ENCODE data around the gene TNFRSF1A. TPM values are rescaled to one million over a fixed set of nuclear protein-coding genes. Genes with fewer than 3 reads are reported as not detected.

The TNFRSF1A gene
- total RNA-seq, 1 donor from 2014 or later: 528 TPM

DNA sequence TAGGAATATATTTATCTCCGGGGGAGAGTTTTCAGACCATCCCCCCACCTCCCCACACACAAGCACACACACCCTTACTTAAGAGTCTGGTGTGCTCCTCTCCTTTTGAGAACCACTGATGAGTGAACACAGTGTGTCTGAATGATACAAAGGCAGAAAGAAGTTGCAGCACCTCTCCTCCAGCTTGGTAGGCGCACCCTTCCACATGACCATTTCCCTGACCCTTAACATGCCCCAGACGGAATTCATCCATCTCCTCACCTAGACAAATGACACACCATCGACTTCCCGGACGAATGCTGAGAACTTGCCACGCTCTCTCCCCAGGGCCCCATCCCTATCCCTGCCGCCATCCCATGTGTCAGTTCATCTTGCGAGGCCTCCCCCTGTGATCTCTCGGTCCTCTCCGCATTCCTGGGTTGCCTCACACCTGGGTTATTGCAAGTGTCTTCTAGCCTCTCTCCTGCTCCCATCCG, 3.9 kb downstream of the TNFRSF1A start:
- intact Hi-C loops (cut with DNase I): loop anchor here (2.0 to 5.0 kb wide), 3 partner anchors 111 to 197 kb away; partner anchors contain the start of genes GAPDH and VAMP1
- peaks cover 30 to 53% of the 10 kb centered on the region in 2 donors for H3K4me1 ChIP-seq
- peaks cover 18 to 20% of the 10 kb centered on the region in 2 donors for H3K36me3 ChIP-seq
- no peaks in the 10 kb centered on the region for H3K27me3 ChIP-seq
- TF ChIP-seq, protein P1, sequence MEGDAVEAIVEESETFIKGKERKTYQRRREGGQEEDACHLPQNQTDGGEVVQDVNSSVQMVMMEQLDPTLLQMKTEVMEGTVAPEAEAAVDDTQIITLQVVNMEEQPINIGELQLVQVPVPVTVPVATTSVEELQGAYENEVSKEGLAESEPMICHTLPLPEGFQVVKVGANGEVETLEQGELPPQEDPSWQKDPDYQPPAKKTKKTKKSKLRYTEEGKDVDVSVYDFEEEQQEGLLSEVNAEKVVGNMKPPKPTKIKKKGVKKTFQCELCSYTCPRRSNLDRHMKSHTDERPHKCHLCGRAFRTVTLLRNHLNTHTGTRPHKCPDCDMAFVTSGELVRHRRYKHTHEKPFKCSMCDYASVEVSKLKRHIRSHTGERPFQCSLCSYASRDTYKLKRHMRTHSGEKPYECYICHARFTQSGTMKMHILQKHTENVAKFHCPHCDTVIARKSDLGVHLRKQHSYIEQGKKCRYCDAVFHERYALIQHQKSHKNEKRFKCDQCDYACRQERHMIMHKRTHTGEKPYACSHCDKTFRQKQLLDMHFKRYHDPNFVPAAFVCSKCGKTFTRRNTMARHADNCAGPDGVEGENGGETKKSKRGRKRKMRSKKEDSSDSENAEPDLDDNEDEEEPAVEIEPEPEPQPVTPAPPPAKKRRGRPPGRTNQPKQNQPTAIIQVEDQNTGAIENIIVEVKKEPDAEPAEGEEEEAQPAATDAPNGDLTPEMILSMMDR (IDR thresholded peaks at IDR 0.05): no peak
- peak overlapping the region; percentile 97 to 98 for H3K27ac ChIP-seq
- no peak for DNase-seq (ENCODE audit: low spot score in 2 of 2)
- H3K9me3 ChIP-seq: no peaks in the 10 kb centered on the region
- peak overlapping the region; percentile 90 to 93 for H3K4me3 ChIP-seq

DNA sequence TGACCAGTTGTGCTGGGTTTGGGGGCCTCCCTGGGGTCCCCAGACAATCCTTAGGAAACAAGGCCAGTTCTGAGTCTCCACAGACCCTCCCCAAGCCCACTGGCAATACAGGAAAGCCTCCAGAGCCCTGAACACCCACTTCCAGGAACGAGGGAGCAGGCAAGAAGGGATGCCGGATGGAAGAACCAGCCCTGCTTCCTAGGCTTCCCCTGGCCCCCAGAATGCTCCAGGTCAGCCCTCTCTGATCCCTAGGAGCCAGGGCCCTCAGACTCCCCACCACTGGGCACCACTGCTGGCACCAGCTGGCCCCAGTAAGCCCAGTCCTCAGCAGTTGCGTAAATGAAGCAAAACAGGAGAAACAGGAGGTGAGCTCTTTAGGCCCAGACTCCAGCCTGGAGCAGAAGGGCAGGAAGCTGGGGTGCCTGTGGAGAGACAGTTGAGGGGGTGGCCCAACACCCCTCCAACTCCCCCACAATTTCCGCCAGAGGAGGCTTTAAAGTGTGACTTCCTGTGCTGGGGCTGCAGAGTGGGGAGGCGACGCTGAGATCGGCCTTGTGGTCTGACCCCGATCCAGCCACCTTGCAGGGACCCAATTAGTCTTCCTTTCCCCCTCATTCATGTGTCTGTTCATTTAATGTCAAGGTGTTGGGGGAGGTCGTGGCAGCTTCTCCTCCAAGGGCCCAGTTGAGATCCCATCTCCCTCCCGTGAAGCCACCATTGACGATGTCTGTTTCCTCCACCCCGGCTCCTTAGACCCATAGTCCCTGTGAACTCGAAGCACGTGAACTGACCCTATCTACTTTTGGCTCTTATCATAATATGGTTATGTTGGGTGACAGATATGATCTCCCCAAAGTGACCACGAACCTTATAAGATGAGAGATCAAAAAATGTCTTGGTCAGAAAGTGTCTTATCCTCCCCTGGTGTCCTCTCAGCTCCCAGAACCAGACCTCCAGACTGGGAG, 4.7 kb downstream of the TNFRSF1A start:
- no peaks in the 10 kb centered on the region for H3K9me3 ChIP-seq
- intact Hi-C loops (cut with DNase I): loop anchor here (1.0 to 5.0 kb wide), 6 partner anchors 8 to 198 kb away; partner anchors contain the start of genes GAPDH, LTBR and VAMP1
- H3K4me1 ChIP-seq: peaks cover 24 to 45% of the 10 kb centered on the region in 2 donors
- TF ChIP-seq, protein P1 (IDR thresholded peaks at IDR 0.05): no peak
- H3K4me3 ChIP-seq: peak overlapping the region; percentile 90 to 93
- peaks cover 27 to 29% of the 10 kb centered on the region in 2 donors for H3K36me3 ChIP-seq
- DNase-seq (ENCODE audit: low spot score in 2 of 2): no peak
- H3K27ac ChIP-seq: peak overlapping the region; percentile 97 to 98
- H3K27me3 ChIP-seq: no peaks in the 10 kb centered on the region

DNA sequence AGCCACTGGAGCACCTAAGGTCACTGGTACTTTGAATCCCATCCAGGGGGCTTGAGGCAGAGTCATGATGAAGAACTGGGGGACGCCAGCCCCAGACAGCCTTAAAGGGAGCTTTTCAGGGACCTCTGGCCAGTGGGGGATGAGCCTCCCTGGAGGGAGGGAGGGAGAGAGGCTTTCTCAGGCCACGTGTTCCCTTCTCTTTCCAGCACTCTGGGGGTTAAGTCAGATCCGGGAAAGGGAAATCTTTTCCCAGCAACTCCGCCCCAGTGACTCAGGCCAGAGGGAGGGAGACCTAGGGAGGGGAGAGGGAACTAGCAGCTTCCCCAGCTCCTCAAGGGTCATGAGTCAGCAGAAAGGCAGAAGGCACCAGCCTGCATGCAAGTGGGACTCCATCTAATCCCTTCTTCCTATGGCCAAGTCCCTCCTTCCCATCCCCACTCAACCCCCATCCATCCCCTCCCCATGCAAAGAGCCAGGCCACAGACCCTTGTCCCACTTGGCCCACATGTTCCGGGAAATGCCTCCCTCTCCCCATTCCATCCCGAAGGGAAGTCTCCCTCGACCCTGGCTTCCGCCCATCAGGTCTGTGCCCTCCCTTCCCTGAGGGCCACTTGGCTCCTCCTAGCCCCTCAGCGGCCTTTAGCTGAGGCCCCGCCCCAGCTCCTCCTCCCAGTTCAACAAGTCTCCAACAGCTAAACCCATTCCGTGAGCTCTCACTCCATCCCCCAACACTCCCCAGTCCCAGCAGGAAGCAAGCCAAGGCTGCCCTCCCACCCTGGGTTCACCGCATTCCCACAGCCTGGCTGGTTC, 5.6 kb downstream of the TNFRSF1A start:
- intact Hi-C loops (cut with DNase I): loop anchor here (1.0 to 5.0 kb wide), 6 partner anchors 9 to 199 kb away; partner anchors contain the start of genes GAPDH, LTBR and VAMP1
- peaks cover 24 to 45% of the 10 kb centered on the region in 2 donors for H3K4me1 ChIP-seq
- peak; percentile 87 to 97 for DNase-seq (ENCODE audit: low spot score in 2 of 2)

DNA sequence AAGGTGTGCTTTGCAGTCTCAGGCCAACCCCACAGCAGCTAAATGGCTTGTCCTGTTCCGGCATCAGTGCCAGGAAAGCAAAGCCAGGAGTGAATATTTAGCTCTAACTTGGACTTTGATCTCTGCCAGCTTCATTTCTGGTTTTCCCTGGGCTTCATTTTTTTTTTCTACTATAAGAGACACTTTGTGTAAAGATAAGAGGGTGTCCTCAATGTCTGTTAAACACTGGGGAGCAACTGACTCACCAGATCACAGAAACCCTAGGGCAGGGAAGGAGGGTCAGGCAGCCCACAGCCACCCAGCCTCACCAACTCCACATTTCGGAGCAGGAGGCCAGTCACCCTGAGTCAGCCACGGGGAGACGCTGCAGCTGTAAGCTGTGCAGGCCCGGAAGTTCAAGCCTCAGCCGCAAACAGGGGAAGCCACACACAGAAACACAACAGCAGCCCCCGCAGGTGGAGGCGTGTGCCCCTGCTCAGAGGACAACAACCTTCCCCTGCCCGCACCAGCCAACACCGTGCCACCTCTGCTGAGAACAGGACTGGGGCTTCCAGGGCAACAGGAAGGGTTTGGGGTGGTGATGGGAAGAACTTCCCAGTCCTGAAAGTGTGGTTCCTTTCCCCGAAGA, 6.3 kb downstream of the TNFRSF1A start:
- TF ChIP-seq, protein P1 (IDR thresholded peaks at IDR 0.05): peak; percentile 43 to 71 (median 69)
- intact Hi-C loops (cut with DNase I): loop anchor here (1.0 to 5.0 kb wide), 6 partner anchors 10 to 199 kb away; partner anchors contain the start of genes GAPDH, LTBR and VAMP1
- peak overlapping the region; percentile 90 to 93 for H3K4me3 ChIP-seq
- H3K27ac ChIP-seq: peak overlapping the region; percentile 97 to 98
- no peaks in the 10 kb centered on the region for H3K27me3 ChIP-seq
- DNase-seq (ENCODE audit: low spot score in 2 of 2): peak; percentile 65 to 94
- H3K4me1 ChIP-seq: peaks cover 24 to 52% of the 10 kb centered on the region in 2 donors
- no peaks in the 10 kb centered on the region for H3K9me3 ChIP-seq
- H3K36me3 ChIP-seq: peaks cover 41 to 43% of the 10 kb centered on the region in 2 donors

More for the DNA sequence above, 5.6 kb downstream of the TNFRSF1A start:
- Histone ChIP-seq H3K27ac (peak overlapping the region; percentile 97 to 98), H3K4me3 (peak overlapping the region; percentile 90 to 93), H3K9me3 (no peaks in the 10 kb centered on the region), H3K27me3 (no peaks in the 10 kb centered on the region), H3K36me3 (peaks cover 35 to 37% of the 10 kb centered on the region in 2 donors)
- TF ChIP-seq, protein P1 (IDR thresholded peaks at IDR 0.05): no peak

All from ascending aorta (tissue), 2 donors.